Spleen (tissue), 11 donors: ENCODE data around the gene POLR3E. TPM values are rescaled to one million over a fixed set of nuclear protein-coding genes. Genes with fewer than 3 reads are reported as not detected.

Experiments used
- DNase-seq: peaks from one replicate; pipeline ENCODE4 v3.0.0-alpha.2; 2020
- H3K27ac ChIP-seq, 8 donors: fragments of 200-600 bp; sonication (generic) in 7 of 8; 1 replicate in 4 of 8; 2 replicates in 4 of 8; pipeline versions ENCODE4 v1.5.0 to v1.8.0; 2016 to 2021; ENCODE audit warnings: inconsistent platforms in 4 of 8, mild to moderate bottlenecking in 4 of 8, moderate library complexity in 1 of 8
- H3K27me3 ChIP-seq, 7 donors: fragments of 200-600 bp; sonication (generic) in 6 of 7; replicated peaks in 1 of 7; 1 replicate in 4 of 7; 2 replicates in 3 of 7; pipeline versions ENCODE4 v1.5.0 to v1.8.0; 2016 to 2021; ENCODE audit warnings: inconsistent platforms in 3 of 7, mild to moderate bottlenecking in 1 of 7
- H3K36me3 ChIP-seq, 6 donors: fragments of 200-600 bp; sonication (generic) in 5 of 6; 1 replicate in 4 of 6; 2 replicates in 2 of 6; pipeline versions ENCODE4 v1.5.0 to v1.8.0; 2016 to 2021; ENCODE audit warnings: inconsistent platforms in 2 of 6
- H3K4me1 ChIP-seq, 6 donors: fragments of 200-600 bp; sonication (generic) in 5 of 6; 1 replicate in 3 of 6; 2 replicates in 3 of 6; pipeline versions ENCODE4 v1.5.0 to v1.8.0; 2016 to 2021; ENCODE audit warnings: inconsistent platforms in 3 of 6
- H3K4me3 ChIP-seq, 8 donors: fragments of 200-600 bp; sonication (generic) in 7 of 8; 1 replicate in 4 of 8; 2 replicates in 4 of 8; pipeline versions ENCODE4 v1.5.0 to v1.8.0; 2016 to 2021; ENCODE audit warnings: inconsistent platforms in 4 of 8, mild to moderate bottlenecking in 4 of 8, moderate library complexity in 2 of 8
- H3K9me3 ChIP-seq, 8 donors: fragments of 200-600 bp; sonication (generic) in 7 of 8; 1 replicate in 4 of 8; 2 replicates in 4 of 8; pipeline versions ENCODE4 v1.5.0 to v1.8.0; 2016 to 2021; ENCODE audit warnings: inconsistent platforms in 4 of 8
- CTCF ChIP-seq, 11 experiments: fragments of 200-600 bp in 7 of 11; fragments of 450-650 bp in 4 of 11; sonication (generic) in 4 of 11; IDR thresholded peaks in 8 of 11; conservative IDR thresholded peaks in 3 of 11; 1 replicate in 7 of 11; 2 replicates in 4 of 11; pipeline versions ENCODE4 v1.4.0 to v1.8.0; 2016 to 2021; ENCODE audit warnings: antibody characterized with exemption in 11 of 11, inconsistent platforms in 4 of 11, mild to moderate bottlenecking in 1 of 11
- POLR2A ChIP-seq, 3 donors: fragments of 450-650 bp; IDR thresholded peaks; one replicate each; pipeline ENCODE4 v1.5.1; 2017; ENCODE audit warnings: antibody characterized with exemption in 3 of 3, mild to moderate bottlenecking in 1 of 3
- POLR2AphosphoS5 ChIP-seq, 3 donors: sonication (generic); formaldehyde crosslinking; IDR thresholded peaks; one replicate each; pipeline ENCODE4 v1.5.1; 2017; ENCODE audit warnings: antibody characterized with exemption in 3 of 3
- WGBS, 5 donors: extraction: QIAGEN DNeasy Blood & Tissue Kit in 3 of 5; methylation state at CpG; one replicate each; pipeline versions ENCODE4 v1.1.5 to v1.1.7; 2013 to 2018; 5-methylcytosine and 5-hydroxymethylcytosine counted together
- intact Hi-C: fragments of 100-400 bp; cut with DNase I; formaldehyde crosslinking; loops from one replicate; pipeline ENCODE4 v1.15.0; 2023; ENCODE audit warnings: low total_unique reads
- polyA plus RNA-seq, 3 donors: library from polyadenylated mRNA; stranded (reverse); fragments of 200-250 nt; gene quantifications; one replicate each; pipeline ENCODE4 v1.2.1, GENCODE V29; 2013
- total RNA-seq, 7 donors: library from RNA; depleted of rRNA in 3 of 7; stranded (reverse); fragments of >200 nt in 3 of 7; fragmentation: NEBNext Ultra II Directional in 4 of 7; extraction: Animal tissue kit (Norgen Biotek cat#: 25700) in 4 of 7; gene quantifications; one replicate each; pipeline versions ENCODE4 v1.1.0 to v1.2.1, GENCODE V29; 2016 to 2021
- donor health status: healthy with polysubstance abuse.
- donor health status: DM: no; HTN: no; CAD: no; lungs with moderate emphysema.
- donor health status: DM: no; HTN: no; CAD: no.
- donor health status: Bipolar disorder and iron deficiency.
- donor health status: healthy.
- donor health status: DM: no; HTN: no; CAD: no.
- donor health status: DM: yes; HTN: yes; CAD: no.

The POLR3E gene
- total and polyA plus RNA-seq, 10 donors, result 17.3 to 58.0 (median 44.7) TPM

GRCh38 chr16:22337045-22337444 lies 39.8 kb downstream of the POLR3E start:
- intact Hi-C loops, result no loop called here
- TF ChIP-seq POLR2A (IDR thresholded peaks at IDR 0.05) (no peak), POLR2AphosphoS5 (IDR thresholded peaks at IDR 0.05) (no peak), CTCF (IDR thresholded peaks at IDR 0.05 in 8 of 11, conservative IDR thresholded peaks at IDR 0.05 in 3 of 11) (no peak)
- no peak for DNase-seq
- H3K27me3 ChIP-seq, result no peaks in the 10 kb centered on the region
- no peak overlapping the region for H3K27ac ChIP-seq
- no peak overlapping the region for H3K4me3 ChIP-seq
- peaks cover 8 to 62% (median 52%) of the 10 kb centered on the region in 8 donors for H3K9me3 ChIP-seq
- peaks cover 0 to 72% (median 41%) of the 10 kb centered on the region in 6 donors for H3K36me3 ChIP-seq
- no peaks in the 10 kb centered on the region for H3K4me1 ChIP-seq

GRCh38 chr16:22337849-22338635 lies 40.8 kb downstream of the POLR3E start:
- intact Hi-C loops, result no loop called here
- H3K36me3 ChIP-seq, result peaks cover 0 to 62% (median 33%) of the 10 kb centered on the region in 6 donors
- 92 to 98% (median 96%) methylated on average over 4 of the region's 4 CpGs for WGBS, 5 donors

GRCh38 chr16:22340945-22341344 lies 43.7 kb downstream of the POLR3E start:
- Histone ChIP-seq H3K4me3 (no peak overlapping the region), H3K27ac (no peak overlapping the region), H3K4me1 (no peaks in the 10 kb centered on the region), H3K9me3 (peaks cover 8 to 57% (median 49%) of the 10 kb centered on the region in 8 donors), H3K27me3 (no peaks in the 10 kb centered on the region), H3K36me3 (peaks cover 0 to 47% (median 4%) of the 10 kb centered on the region in 6 donors)
- no peak for DNase-seq
- TF ChIP-seq POLR2A (IDR thresholded peaks at IDR 0.05) (no peak), CTCF (IDR thresholded peaks at IDR 0.05 in 8 of 11, conservative IDR thresholded peaks at IDR 0.05 in 3 of 11) (no peak), POLR2AphosphoS5 (IDR thresholded peaks at IDR 0.05) (no peak)
- intact Hi-C loops, result no loop called here

More at GRCh38 chr16:22337849-22338635, 40.8 kb downstream of the POLR3E start:
- H3K4me3 ChIP-seq, result no peak overlapping the region
- DNase-seq, result no peak
- no peak overlapping the region for H3K27ac ChIP-seq
- no peaks in the 10 kb centered on the region for H3K4me1 ChIP-seq
- peaks cover 8 to 62% (median 52%) of the 10 kb centered on the region in 8 donors for H3K9me3 ChIP-seq
- TF ChIP-seq POLR2A (IDR thresholded peaks at IDR 0.05) (no peak), CTCF (IDR thresholded peaks at IDR 0.05 in 8 of 11, conservative IDR thresholded peaks at IDR 0.05 in 3 of 11) (no peak), POLR2AphosphoS5 (IDR thresholded peaks at IDR 0.05) (no peak)
- H3K27me3 ChIP-seq, result no peaks in the 10 kb centered on the region

GRCh38 chr16:22342082-22342481 lies 44.9 kb downstream of the POLR3E start:
- intact Hi-C loops, result no loop called here
- WGBS, 5 donors, result 86 to 97% (median 91%) methylated on average over 2 of the region's 2 CpGs

More at GRCh38 chr16:22342082-22342481, 44.9 kb downstream of the POLR3E start:
- H3K27me3 ChIP-seq, result no peaks in the 10 kb centered on the region
- TF ChIP-seq CTCF (IDR thresholded peaks at IDR 0.05 in 8 of 11, conservative IDR thresholded peaks at IDR 0.05 in 3 of 11) (no peak), POLR2A (IDR thresholded peaks at IDR 0.05) (no peak), POLR2AphosphoS5 (IDR thresholded peaks at IDR 0.05) (no peak)
- H3K9me3 ChIP-seq, result peaks cover 1 to 46% (median 37%) of the 10 kb centered on the region in 8 donors
- no peak for DNase-seq
- H3K4me3 ChIP-seq, result no peak overlapping the region
- H3K27ac ChIP-seq, result no peak overlapping the region
- H3K4me1 ChIP-seq, result peaks cover 0 to 4% (median 0%) of the 10 kb centered on the region in 6 donors
- H3K36me3 ChIP-seq, result peaks cover 0 to 49% (median 7%) of the 10 kb centered on the region in 6 donors
